GM19238 (cell line): ENCODE results near the gene HLCS.

ENCODE experiments used
- DNase-seq: peaks from one replicate; pipeline ENCODE4 v3.0.0; 2011; ENCODE audit warnings: low spot score; ENCODE audit not compliant: insufficient read length

The HLCS gene

GRCh38 chr21:36724660-36725059, 241.8 kb downstream of the HLCS start:
- DNase-seq = no peak

DNA sequence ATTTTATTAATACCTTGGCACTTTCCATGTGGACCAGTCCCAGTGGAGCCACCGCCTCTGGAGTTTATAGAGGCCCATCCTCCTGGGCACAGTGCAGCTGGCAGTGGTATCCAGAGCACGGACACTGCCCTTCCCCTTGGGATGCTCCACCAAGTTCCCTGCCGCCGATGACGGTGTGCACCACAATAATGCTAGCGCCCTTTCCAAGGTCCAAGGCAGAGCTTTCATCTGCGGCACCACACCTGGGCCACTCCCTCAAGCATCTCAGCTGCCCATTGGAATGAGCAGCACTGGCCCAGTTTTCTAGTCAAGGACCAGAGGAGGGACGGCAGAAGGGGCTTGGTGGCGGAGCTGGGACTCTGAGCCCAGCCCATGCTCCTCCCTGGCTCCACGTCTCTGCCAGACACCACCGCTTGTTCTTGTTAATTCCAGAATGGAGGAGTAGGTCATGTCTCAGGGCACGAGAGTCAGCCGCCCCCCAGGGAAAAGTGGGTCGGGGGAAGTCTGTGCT, 243.0 kb downstream of the HLCS start:
- no peak for DNase-seq

DNA sequence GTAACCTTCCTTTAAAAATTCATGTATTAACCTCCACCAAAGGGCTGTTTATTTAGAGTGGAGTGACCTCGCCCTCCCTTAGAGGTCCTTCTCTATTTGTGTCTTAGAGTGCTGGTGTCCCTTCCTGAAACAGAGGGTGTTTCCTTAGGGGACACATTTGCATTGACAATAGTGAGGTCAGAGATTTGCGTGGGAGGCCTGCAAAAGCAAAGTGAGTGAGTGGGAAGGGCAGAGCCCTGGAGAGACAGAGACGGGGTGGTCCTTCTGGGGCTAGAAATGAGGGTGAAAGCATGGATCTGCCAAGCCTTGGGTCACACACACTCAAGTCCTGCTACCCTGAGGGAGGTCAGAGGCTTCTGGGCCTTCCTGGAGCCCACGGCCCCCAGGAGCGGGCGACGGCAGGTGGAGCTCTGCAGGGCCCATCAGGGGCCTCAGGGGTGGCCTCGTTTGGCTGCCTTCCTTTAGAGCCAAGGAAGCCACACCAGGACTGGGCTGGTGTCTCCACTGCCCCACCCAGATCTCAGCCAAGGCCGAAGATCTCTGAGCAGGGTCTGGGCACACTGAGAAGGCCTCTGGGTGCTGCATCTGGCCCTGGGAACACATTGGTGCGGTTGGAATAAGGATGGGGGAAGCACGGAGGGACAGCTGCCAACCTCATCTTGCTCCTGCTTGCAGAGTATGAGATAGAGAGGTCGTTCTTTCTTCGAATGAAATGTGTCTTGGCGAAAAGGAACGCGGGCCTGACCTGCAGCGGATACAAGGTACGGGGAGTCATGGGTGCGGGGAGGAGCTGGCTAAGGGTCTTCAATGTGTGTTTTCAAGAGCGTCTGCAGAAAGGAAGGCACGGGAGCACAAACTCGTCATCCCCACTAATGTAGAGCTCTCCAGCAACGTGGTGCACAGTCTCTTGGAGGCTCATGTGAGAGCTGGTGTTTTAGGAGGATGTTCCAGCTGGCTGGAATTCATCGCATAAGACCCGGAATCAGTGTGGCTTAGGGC, 243.8 kb downstream of the HLCS start:
- no peak for DNase-seq

GRCh38 chr21:36721817-36722216, 244.7 kb downstream of the HLCS start:
- DNase-seq = no peak

DNA sequence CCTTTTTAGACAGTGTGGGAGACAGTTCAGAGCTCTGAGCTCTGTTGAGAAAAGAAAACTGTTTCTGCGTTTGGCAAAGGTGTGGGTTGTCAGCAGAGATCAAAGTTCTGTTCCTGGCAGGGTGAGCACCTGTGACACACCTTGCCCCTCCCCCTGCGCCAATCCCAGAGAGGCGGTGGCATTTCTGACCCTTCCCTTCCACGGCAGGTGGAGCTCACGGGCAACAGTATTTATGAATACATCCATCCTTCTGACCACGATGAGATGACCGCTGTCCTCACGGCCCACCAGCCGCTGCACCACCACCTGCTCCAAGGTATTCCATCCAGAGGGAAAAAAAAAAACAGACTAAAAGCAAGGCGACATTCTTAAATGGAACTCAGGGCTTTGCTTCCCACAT, 246.9 kb downstream of the HLCS start:
- no peak for DNase-seq

- no peak for DNase-seq
These were observed 247.4 kb downstream of the HLCS start for GRCh38 chr21:36718951-36719501.

- no peak for DNase-seq
These were observed 248.5 kb downstream of the HLCS start for GRCh38 chr21:36717976-36718375.

GRCh38 chr21:36716836-36717235, 249.6 kb downstream of the HLCS start:
- DNase-seq = no peak

DNA sequence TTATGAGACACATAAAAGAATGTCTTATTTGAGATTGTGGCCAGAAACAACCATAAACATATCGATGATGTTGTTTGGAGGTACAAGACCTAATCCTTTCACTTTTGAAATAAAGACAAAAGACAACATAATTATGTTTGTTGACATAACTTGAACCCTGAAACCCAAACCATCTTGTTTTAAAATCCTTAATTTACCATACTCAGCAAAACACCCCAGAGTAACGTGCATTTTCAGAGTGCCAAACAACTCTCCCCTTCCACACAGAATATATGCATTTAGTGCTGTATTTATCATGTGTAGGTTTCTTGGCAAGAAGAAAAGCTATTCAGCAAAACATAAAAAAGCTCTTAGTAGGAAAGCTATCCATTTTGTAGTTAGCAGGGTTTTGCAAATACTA, 250.1 kb downstream of the HLCS start:
- no peak for DNase-seq

DNA sequence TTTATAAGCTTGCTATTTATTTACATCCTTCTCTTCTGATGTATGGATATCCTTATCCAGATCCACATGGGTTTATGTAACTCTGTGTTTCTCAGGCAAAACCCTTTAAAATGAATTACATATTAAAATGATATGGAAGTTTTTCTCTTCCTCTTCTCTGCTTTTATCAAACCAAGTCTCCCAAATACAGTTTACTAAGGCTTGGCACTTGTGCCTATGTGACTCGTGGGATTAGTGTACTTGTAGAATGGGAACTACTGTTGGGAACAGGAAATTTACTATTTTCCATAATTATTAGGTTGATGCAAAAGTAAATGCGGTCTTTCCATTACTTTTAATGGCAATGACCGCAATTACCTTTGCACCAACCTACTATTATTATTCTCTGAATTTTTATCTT, 252.7 kb downstream of the HLCS start:
- no peak for DNase-seq

GRCh38 chr21:36710729-36711048, 255.8 kb downstream of the HLCS start:
- no peak for DNase-seq

DNA sequence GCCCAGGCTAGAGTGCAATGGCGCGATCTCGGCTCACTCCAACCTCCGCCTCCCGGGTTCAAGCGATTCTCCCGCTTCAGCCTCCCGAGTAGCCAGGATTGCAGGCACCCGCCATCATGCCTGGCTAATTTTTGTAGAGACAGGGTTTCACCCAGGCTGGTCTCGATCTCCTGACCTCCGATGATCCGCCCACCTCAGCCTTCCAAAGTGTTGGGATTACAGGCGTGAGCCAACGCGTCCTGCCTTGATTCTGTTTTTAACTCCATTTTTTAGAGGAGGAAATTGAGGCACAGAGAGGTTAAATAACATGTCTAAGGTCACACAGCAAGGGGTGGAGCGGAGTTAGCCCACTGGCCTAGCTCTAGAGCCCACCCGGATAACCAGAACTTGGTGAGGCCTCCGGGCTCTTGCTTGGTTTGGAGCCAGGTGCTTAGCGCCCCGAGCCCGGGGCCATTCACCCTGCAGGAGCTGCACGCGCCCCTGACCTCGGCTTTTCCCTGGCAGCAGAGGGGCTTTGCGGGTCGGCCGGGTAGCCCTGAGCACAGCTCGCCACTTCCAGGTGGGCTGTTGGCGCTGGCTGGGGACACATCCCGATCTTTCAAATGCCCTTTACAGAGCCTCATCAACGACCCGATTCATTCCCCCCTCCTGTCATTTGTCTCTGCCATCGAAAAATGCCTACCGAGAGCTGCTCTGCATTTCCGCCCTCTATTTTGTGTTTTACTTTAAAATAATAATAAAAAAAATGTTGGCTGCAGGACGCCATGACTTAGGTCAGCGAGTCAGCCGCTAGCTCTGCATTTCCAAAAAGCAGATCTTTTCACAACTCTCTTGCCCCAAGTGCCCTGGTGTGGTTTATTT, 256.4 kb downstream of the HLCS start:
- DNase-seq = no peak

DNA sequence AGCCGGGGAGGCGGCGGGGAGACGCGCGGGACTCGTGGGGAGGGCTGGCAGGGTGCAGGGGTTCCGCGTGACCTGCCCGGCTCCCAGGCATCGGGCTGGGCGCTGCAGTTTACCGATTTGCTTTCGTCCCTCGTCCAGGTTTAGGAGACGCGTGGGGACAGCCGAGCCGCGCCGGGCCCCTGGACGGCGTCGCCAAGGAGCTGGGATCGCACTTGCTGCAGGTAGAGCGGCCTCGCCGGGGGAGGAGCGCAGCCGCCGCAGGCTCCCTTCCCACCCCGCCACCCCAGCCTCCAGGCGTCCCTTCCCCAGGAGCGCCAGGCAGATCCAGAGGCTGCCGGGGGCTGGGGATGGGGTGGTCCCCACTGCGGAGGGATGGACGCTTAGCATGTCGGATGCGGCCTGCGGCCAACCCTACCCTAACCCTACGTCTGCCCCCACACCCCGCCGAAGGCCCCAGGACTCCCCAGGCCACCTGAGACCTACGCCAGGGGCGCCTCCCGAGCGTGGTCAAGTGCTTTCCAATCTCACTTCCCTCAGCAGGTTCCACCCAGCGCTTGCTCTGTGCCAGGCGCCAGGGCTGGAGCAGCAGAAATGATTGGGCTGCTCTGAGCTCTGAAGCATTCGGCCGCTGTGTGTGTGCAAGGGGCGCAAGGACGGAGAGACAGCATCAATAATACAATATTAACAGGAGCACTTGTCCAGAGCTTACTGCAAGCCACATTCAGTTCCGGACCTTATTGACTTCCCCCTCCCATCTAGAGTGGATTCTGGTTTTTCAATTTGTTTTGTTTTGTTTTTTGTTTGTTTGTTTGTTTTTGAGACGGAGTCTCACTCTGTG, 257.2 kb downstream of the HLCS start:
- no peak for DNase-seq

DNA sequence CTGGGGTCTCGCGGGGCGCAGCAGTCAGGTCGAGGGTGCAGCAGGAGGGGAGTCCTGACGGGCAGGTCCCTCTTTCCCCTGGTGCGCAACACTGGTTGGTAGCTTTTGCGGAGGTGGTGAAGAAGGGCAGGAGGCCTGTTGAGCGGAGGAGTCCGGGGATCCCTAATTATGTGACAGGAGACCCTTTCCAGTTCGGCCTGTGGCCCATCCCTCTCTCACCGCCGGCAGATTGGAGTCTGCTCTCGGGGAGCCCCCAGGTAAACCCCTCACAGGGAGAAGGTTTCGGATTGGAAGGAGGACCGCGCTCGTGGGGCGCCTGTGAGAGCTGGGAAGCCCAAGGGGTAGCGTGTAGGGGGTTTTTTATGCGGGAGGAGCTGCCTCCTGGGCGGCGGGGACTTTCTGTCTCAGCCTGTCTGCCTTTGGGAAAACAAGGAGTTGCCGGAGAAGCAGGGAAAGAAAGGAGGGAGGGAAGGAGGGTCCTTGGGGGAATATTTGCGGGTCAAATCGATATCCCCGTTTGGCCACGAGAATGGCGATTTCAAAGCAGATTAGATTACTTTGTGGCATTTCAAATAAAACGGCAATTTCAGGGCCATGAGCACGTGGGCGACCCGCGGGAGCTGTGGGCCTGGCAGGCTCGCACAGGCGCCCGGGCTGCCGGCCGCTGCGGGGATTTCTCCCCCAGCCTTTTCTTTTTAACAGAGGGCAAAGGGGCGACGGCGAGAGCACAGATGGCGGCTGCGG, 258.0 kb downstream of the HLCS start:
- DNase-seq = no peak

DNA sequence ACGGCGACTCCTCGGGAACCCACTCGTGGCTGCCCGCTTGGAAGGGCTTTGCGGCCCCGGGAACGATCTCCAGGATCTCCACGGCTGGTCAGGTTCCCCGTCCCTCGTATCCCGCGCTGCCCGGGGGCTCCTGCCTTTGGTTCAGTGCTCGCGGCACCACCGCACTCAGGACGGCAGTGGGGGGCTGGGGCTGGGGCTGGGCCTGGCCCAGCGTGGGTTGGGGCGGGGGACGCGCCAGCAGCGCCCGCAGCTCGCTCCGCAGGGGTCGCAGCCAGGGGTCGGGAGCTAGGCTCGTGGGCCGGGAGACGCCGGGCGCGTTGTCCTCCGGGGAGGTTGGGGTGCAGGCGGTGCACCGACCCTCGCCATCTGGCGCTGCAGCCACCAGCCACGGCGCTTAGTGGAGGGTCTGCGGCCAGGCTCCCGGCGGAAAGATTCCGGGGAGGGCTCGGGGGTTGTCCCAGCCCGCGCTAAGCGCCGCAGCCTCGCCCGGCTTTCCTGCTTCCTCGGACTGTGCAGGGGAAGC, 258.6 kb downstream of the HLCS start:
- no peak for DNase-seq

GRCh38 chr21:36706951-36707762, 259.3 kb downstream of the HLCS start:
- no peak for DNase-seq

- DNase-seq = no peak
These were observed 260.0 kb downstream of the HLCS start for GRCh38 chr21:36706482-36706852.

DNA sequence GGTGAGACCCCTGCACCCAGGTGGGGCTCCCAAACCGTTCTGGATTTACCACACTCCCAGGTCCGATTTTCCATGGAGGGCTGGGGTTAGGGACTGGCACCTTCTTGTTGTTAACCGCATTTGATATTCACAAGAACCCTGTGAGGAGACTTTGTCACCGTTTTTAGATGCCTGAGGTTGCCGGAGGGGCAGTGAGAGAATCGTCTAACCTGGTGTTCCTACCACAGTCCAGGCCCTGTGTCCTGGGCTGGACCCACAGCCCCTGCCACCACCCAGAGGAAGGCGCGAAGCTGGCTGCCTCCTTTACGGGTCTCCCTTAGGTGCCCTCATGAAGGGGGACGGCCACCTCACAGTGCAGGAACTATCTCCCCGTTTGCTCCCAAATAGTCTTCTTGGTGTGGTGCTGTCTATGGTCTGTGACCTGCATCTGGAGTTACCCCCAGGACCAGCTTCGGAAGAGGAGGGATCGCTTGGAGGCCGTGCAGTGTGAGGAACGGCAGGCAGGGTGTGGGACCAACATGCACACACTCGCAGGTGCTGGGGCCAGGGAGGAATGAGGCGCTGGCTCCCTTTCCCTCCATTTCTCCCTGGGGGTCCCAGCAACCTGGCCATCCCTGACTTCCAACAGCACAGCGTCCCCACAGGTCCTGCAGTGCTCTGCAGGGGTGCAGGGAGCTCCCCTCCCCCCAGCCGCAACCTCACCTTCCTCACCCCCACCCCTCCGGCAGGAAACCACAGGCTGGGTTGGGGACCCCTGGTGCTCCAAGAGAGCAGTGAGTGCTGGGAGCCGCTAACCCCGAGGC, 260.6 kb downstream of the HLCS start:
- DNase-seq = no peak
